ENCODE results near the gene RAB11FIP4.

The RAB11FIP4 gene

DNA sequence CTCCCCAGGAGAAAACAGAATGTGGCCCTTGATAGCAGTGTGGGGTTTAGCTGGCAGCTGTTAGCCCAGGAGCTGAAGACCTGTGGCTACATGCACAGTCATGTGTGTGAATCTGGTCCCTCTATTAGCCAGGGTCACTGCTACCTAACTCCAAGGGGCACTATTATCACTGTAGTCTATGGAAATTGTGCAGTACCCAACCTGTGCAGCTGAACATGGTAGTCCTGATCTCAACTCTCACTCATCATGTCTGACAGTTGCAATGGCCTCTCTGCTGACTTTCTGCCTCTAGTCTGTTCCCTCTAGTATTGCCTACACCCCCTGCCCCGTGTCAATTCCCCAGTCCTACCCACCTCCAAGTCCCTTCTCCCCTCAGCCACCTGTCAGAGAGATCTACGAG, 67.4 kb downstream of the RAB11FIP4 start:
- FAIRE-seq (no peak), DNase-seq (ENCODE audit: insufficient read length) (no peak)
- no peak for TF ChIP-seq TAF1 (IDR thresholded peaks at IDR 0.05; ENCODE audit: borderline replicate concordance, low read depth, low read length)
- TF ChIP-seq POLR2A (IDR thresholded peaks at IDR 0.05; ENCODE audit: low read depth, low read length) = no peak
- no peak for TF ChIP-seq POLR2AphosphoS5 (IDR thresholded peaks at IDR 0.05; ENCODE audit: low read depth, low read length)

DNA sequence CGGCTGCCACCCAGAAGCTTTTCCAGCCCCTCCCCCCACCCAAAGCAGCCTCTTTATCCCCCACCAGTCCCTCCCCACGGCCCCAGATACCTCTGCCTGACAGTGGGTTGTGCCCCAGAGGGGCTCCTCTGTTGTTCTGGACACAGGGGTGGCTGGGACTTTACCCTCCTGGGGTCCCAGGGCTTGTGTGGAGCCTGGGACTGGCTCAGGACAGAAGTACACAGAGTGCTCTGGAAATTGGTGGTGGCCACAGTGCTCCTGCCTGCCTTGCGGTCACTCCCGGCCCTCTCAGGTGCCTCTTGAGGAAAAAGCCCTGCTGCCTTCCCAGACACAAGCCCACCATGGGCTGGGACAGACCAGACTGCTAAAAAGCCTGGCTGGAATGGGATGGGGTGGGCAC, 68.2 kb downstream of the RAB11FIP4 start:
- TF ChIP-seq TAF1 (IDR thresholded peaks at IDR 0.05; ENCODE audit: borderline replicate concordance, low read depth, low read length) = no peak
- TF ChIP-seq POLR2A (IDR thresholded peaks at IDR 0.05; ENCODE audit: low read depth, low read length) = no peak
- TF ChIP-seq POLR2AphosphoS5 (IDR thresholded peaks at IDR 0.05; ENCODE audit: low read depth, low read length) = no peak
- DNase-seq (ENCODE audit: insufficient read length) (no peak), FAIRE-seq (no peak)

DNA sequence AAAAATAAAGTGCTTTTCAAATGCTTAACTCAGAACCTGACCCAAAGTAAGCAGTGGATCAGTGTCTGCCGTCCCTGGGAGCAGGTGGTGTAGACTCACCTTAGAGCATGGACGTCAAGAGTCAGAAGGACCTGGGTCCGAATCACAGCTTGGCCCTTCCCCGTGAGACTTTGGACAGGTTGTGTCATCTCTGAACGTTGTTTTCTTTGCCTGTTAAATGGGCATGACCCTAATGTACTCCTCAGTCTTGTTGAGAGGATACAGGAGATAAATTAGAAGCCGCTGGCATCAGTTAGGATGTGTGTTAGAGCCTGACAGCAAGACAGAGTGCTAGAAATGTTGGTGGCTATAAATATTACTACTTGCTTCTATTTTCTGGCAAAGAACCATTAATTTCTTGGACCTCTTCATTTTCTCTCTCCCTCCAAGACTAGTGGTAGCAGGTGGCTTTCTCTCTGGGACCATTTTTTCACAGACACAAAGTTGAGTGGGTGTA, 68.8 kb downstream of the RAB11FIP4 start:
- no peak for TF ChIP-seq POLR2AphosphoS5 (IDR thresholded peaks at IDR 0.05; ENCODE audit: low read depth, low read length)
- no peak for TF ChIP-seq POLR2A (IDR thresholded peaks at IDR 0.05; ENCODE audit: low read depth, low read length)
- TF ChIP-seq TAF1 (IDR thresholded peaks at IDR 0.05; ENCODE audit: borderline replicate concordance, low read depth, low read length) = no peak
- no peak for DNase-seq (ENCODE audit: insufficient read length)

DNA sequence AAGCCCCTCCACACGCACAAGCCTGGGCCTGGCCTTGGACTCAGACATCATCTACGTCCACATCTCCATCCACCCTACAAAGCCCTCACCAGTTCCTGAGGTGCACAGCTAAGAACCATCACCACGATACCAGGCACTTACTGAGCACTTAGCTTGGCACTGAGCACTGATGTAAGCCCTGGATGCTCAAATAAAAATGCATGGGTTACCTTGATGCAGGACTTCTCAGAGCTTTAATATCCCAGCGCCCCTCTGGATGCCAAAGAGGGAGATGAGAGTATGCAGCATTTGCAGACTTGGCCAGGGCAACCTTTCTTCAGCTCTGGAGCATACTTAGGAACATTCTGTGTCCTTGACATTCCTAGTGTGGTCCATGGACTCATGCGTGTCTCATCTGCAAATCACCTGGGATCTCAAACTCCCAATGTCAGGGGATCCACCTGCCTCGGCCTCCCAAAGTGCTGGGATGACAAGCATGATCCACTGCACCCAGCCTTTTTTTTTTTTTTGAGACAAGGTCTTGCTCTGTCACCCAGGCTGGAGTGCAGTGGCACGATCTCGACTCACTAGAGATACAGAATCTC, 69.8 kb downstream of the RAB11FIP4 start:
- no peak for FAIRE-seq
- TF ChIP-seq POLR2AphosphoS5 (IDR thresholded peaks at IDR 0.05; ENCODE audit: low read depth, low read length) (no peak), TAF1 (IDR thresholded peaks at IDR 0.05; ENCODE audit: borderline replicate concordance, low read depth, low read length) (no peak), POLR2A (IDR thresholded peaks at IDR 0.05; ENCODE audit: low read depth, low read length) (no peak)
- DNase-seq (ENCODE audit: insufficient read length) = no peak

More for the DNA sequence above, 68.8 kb downstream of the RAB11FIP4 start:
- FAIRE-seq = no peak

DNA sequence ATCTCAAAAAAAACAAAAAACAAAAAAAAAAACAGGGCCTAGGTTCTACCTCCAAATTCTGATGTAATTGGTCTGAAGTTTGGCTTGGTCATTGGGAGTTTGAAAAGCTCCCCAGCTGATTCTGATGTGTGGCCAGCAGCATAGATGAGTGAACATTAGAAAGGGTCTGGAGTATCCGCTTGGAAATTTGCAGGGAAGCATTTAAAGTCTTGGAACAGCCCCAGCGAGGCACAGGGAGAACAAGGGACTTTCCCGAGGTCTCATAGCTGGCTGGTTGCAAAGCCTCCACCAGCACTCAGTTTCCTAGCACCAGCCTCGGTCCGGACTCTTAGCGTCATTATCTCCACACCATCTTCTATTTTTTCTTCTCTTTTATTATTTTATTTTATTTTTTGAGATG, 70.8 kb downstream of the RAB11FIP4 start:
- TF ChIP-seq TAF1 (IDR thresholded peaks at IDR 0.05; ENCODE audit: borderline replicate concordance, low read depth, low read length) = no peak
- no peak for TF ChIP-seq POLR2A (IDR thresholded peaks at IDR 0.05; ENCODE audit: low read depth, low read length)
- no peak for TF ChIP-seq POLR2AphosphoS5 (IDR thresholded peaks at IDR 0.05; ENCODE audit: low read depth, low read length)
- FAIRE-seq = no peak
- DNase-seq (ENCODE audit: insufficient read length) = no peak

DNA sequence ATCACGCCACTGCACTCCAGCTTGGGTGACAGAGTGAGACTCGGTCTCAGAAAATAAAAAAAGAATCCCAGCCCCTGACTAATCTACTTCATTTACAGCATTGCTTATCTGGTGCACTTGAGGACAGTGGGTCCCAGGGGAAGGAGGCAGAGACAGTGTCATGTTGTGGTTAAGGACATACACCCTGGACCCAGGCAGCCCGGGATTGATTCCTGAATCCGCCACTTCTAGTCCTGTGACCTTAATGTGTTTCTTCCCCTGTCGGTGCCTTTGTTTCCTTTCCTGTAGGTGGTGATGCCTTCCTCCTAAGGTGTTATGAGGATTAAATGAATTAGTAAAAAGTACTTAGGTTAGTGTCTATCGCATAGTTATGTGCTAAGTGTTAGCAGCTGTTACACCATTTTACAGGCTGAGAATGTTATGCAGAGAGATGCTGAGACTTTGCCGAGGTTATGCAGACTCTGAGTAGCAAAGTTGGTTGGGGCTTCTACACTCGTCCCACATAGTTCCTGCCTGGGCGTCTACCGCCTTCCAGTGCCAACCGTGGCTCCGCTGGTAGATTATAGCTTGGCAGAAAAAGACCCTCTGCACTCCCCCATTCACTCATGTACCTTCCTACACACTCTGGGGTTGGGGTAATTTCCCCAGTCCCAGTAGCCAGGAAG, 74.8 kb downstream of the RAB11FIP4 start:
- DNase-seq (ENCODE audit: insufficient read length) (no peak), FAIRE-seq (no peak)
- no peak for TF ChIP-seq POLR2AphosphoS5 (IDR thresholded peaks at IDR 0.05; ENCODE audit: low read depth, low read length)
- TF ChIP-seq POLR2A (IDR thresholded peaks at IDR 0.05; ENCODE audit: low read depth, low read length) = no peak
- TF ChIP-seq TAF1 (IDR thresholded peaks at IDR 0.05; ENCODE audit: borderline replicate concordance, low read depth, low read length) = no peak

DNA sequence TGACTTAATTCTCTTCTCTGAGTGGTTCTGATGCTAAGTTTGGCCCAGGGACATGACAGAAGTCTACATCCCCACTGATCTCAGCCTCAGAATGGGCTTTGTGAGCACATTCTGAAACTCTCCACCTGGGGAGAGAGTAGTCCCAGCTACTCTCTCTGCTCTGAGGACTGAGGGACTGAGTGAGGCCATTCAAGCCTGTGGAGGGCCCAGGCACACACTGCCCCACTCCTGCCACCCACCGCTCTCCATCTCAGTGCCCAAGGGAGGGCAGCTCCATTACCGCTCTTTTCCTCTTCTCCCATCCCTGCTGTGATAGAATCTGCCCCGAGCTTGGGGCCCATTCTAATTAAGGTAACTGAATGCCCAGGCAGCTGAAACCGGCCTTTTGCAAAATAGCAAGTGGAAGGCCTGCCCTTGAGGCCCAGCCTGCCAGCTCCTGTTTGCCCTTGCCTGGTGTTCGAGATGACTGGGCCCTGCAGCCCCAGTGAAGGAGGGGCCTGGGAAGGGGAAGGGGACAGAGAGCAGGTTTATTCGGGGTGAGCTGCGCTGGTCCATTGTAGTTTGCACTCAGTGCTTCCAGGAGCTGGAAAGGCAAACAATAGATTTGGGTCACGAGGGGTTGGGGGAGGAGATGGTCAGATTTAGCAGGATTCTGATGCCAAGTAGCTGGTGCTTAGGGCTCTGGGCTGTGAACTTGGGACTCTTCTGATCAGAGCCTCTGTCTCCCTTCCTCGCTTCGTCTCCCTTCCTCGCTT, 76.2 kb downstream of the RAB11FIP4 start:
- DNase-seq (ENCODE audit: insufficient read length) = no peak
- FAIRE-seq = no peak
- no peak for TF ChIP-seq POLR2AphosphoS5 (IDR thresholded peaks at IDR 0.05; ENCODE audit: low read depth, low read length)
- no peak for TF ChIP-seq POLR2A (IDR thresholded peaks at IDR 0.05; ENCODE audit: low read depth, low read length)
- TF ChIP-seq TAF1 (IDR thresholded peaks at IDR 0.05; ENCODE audit: borderline replicate concordance, low read depth, low read length) = no peak

DNA sequence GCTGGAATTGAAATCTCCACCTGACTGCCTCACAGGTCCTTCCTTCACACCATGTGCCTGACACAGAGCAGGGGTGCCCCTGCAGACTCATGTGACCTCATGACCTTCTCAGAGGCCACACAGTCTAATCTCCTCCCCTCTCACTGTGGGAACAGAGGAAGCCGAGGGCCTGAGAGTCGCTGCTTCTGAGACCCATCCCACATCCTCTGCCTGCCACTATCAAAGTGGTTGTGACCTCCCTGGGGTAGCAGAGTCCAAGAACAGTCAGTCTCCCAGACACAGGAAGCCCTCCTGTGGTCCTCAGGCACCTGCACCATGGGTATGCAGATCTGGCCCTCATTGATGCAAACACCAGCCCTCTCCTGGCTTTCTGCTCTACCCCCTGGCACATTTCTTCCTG, 78.5 kb downstream of the RAB11FIP4 start:
- DNase-seq (ENCODE audit: insufficient read length) (no peak), FAIRE-seq (no peak)
- TF ChIP-seq POLR2A (IDR thresholded peaks at IDR 0.05; ENCODE audit: low read depth, low read length) (no peak), POLR2AphosphoS5 (IDR thresholded peaks at IDR 0.05; ENCODE audit: low read depth, low read length) (no peak), TAF1 (IDR thresholded peaks at IDR 0.05; ENCODE audit: borderline replicate concordance, low read depth, low read length) (no peak)

DNA sequence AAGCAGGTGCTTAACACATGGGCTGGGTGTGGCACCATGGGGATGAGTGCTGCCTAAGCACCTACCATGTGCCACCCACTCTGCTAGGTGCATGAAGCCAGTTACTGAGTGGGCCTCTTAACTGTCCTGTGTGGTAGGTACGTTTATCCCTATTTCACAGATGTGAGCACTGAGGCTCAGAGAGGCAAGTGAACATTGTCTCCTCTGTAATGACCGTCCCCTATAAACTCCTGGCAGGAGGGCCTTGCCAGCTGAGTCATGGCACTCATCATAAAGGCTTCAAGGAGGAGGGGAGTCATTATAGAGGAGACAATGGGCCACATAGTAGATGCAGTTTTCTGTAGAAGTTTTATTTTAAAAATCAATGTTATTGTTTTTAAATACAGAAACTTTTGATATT, 79.1 kb downstream of the RAB11FIP4 start:
- DNase-seq (ENCODE audit: insufficient read length) (no peak), FAIRE-seq (no peak)
- TF ChIP-seq POLR2AphosphoS5 (IDR thresholded peaks at IDR 0.05; ENCODE audit: low read depth, low read length) = no peak
- no peak for TF ChIP-seq TAF1 (IDR thresholded peaks at IDR 0.05; ENCODE audit: borderline replicate concordance, low read depth, low read length)
- no peak for TF ChIP-seq POLR2A (IDR thresholded peaks at IDR 0.05; ENCODE audit: low read depth, low read length)

DNA sequence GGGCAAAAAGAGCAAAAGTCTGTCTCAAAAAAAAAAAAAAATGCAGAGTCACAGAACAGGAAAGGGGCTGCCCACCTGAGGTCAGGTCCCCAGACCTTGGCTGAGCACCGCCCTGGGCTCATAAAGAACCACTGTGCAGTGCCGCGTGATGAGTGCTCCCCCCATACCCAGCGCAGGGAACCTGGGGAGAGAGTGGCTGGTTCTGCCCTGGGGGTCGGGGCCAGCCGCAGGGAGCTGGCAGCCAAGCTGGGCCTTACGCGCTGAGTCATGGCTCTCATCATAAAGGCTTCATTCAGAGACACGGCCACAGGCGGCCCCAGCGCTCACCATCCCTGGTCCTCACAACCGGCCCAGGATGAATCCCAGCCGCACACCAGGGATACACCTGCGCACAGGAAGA, 80.7 kb downstream of the RAB11FIP4 start:
- FAIRE-seq = no peak
- no peak for DNase-seq (ENCODE audit: insufficient read length)
- TF ChIP-seq POLR2A (IDR thresholded peaks at IDR 0.05; ENCODE audit: low read depth, low read length) (no peak), TAF1 (IDR thresholded peaks at IDR 0.05; ENCODE audit: borderline replicate concordance, low read depth, low read length) (no peak), POLR2AphosphoS5 (IDR thresholded peaks at IDR 0.05; ENCODE audit: low read depth, low read length) (no peak)

DNA sequence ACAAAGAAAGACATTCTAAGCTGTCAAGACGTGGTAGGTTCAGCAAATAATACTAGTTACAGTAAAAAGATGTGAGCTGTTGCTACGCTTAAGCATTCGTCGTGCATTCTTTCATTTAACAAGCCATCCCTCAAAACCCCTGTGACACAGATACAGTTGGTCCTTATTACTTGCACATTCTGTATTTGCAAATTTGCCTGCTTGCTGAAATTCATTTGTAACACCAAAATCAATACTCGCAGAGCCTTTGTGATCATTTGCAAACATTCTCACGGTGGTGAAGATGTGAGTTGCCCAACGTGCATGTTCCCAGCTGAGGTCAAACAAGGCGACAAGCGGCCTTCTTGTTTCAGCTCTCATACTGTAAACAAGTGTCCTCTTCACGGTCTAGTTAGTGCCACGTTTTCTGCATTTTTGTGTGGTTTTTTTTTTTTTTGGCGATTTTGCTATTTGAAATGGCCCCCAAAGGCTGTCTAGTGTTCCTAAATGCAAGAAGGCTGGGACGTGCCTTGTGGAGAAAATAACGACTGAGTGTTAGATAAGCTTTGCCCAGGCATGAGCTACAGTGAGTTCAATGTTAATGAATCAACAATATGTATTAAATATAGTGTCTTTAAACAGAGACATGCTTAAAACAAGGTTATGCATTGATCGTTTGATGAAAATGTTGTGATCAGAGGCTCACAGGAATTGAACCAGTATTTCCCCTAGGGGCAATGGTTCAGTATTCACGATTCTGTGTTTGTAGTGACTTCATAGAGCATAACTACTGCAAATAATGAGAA, 84.1 kb downstream of the RAB11FIP4 start:
- FAIRE-seq (no peak), DNase-seq (ENCODE audit: insufficient read length) (no peak)
- TF ChIP-seq POLR2AphosphoS5 (IDR thresholded peaks at IDR 0.05; ENCODE audit: low read depth, low read length) = no peak
- no peak for TF ChIP-seq POLR2A (IDR thresholded peaks at IDR 0.05; ENCODE audit: low read depth, low read length)
- TF ChIP-seq TAF1 (IDR thresholded peaks at IDR 0.05; ENCODE audit: borderline replicate concordance, low read depth, low read length) = no peak
